GM23338 (cell line): ENCODE results near the gene RIOK1. TPM values are rescaled to one million over a fixed set of nuclear protein-coding genes. Genes with fewer than 3 reads are reported as not detected.

Experiments
- ATAC-seq: fragments of 200-7000 bp; cut with Tn5 transposase; 3 replicates; pipeline ENCODE4 v1.9.1; 2020
- DNase-seq: peaks from one replicate; pipeline ENCODE4 v3.0.0-alpha.2; 2015; ENCODE audit warnings: low spot score
- H2AFZ ChIP-seq: fragments of 200-600 bp; sonication (generic); 2 replicates; pipeline ENCODE4 v1.8.0; 2016; ENCODE audit warnings: antibody characterized with exemption, mild to moderate bottlenecking, moderate library complexity
- H3F3A ChIP-seq: fragments of 200-600 bp; sonication (generic); replicated peaks from 2 replicates; pipeline ENCODE4 v1.8.0; 2017; ENCODE audit warnings: antibody characterized with exemption, mixed run types, low read depth
- H3K27ac ChIP-seq: fragments of 200-600 bp; sonication (generic); 2 replicates; pipeline ENCODE4 v1.6.1; 2016; ENCODE audit warnings: low read depth
- H3K27me3 ChIP-seq: fragments of 200-600 bp; sonication (generic); 2 replicates; pipeline ENCODE4 v1.8.0; 2016; ENCODE audit warnings: mild to moderate bottlenecking, mixed run types, moderate library complexity; ENCODE audit not compliant: insufficient read depth
- H3K36me3 ChIP-seq: fragments of 200-600 bp; sonication (generic); 2 replicates; pipeline ENCODE4 v1.8.0; 2016; ENCODE audit warnings: mild to moderate bottlenecking; ENCODE audit not compliant: insufficient read depth
- H3K4me1 ChIP-seq: fragments of 200-600 bp; sonication (generic); 2 replicates; pipeline ENCODE4 v1.8.0; 2016; ENCODE audit warnings: mild to moderate bottlenecking, moderate library complexity; ENCODE audit not compliant: insufficient read depth
- H3K4me2 ChIP-seq: fragments of 200-600 bp; sonication (generic); 2 replicates; pipeline ENCODE4 v1.7.1; 2017; ENCODE audit warnings: mixed run types
- H3K4me3 ChIP-seq: fragments of 200-600 bp; sonication (generic); 2 replicates; pipeline ENCODE4 v1.6.1; 2016; ENCODE audit warnings: mixed run types
- H3K79me2 ChIP-seq: fragments of 200-600 bp; sonication (generic); replicated peaks from 2 replicates; pipeline ENCODE4 v1.8.0; 2017; ENCODE audit warnings: mild to moderate bottlenecking; ENCODE audit not compliant: insufficient read depth
- H3K9me2 ChIP-seq: fragments of 200-600 bp; sonication (generic); 2 replicates; pipeline ENCODE4 v1.8.0; 2017; ENCODE audit not compliant: insufficient read depth
- H4K20me1 ChIP-seq: fragments of 200-600 bp; sonication (generic); replicated peaks from 2 replicates; pipeline ENCODE4 v1.8.0; 2017; ENCODE audit warnings: mild to moderate bottlenecking; ENCODE audit not compliant: insufficient read depth
- H3K27ac Mint-ChIP-seq: 2 replicates; pipeline ENCODE4 v1.8.0; 2020; ENCODE audit warnings: inconsistent platforms, mild to moderate bottlenecking, moderate library complexity, mixed read lengths
- H3K27me3 Mint-ChIP-seq: 3 replicates; pipeline ENCODE4 v1.8.0; 2022; ENCODE audit warnings: low read depth, mild to moderate bottlenecking, moderate library complexity, mixed read lengths, inconsistent platforms; ENCODE audit not compliant: insufficient read depth, poor library complexity
- H3K36me3 Mint-ChIP-seq: 3 replicates; pipeline ENCODE4 v1.8.0; 2021; ENCODE audit warnings: low read depth, mild to moderate bottlenecking, inconsistent platforms, moderate library complexity, mixed read lengths
- H3K4me1 Mint-ChIP-seq: 3 replicates; pipeline ENCODE4 v1.8.0; 2020; ENCODE audit warnings: mild to moderate bottlenecking, inconsistent platforms, mixed read lengths
- H3K4me3 Mint-ChIP-seq: 3 replicates; pipeline ENCODE4 v1.8.0; 2021; ENCODE audit warnings: moderate library complexity, mild to moderate bottlenecking, inconsistent platforms, mixed read lengths
- H3K9me3 Mint-ChIP-seq: 3 replicates; pipeline ENCODE4 v1.8.0; 2020; ENCODE audit warnings: moderate library complexity, mild to moderate bottlenecking, inconsistent platforms, mixed read lengths
- CREB1 ChIP-seq: fragments of 250-450 bp; sonication (Bioruptor Pico); IDR thresholded peaks from 2 replicates; pipeline ENCODE4 v1.5.0; 2020; ENCODE audit warnings: low read depth, mild to moderate bottlenecking, moderate library complexity
- EZH2 ChIP-seq: fragments of 200-600 bp; sonication (generic); IDR thresholded peaks from one replicate; pipeline ENCODE4 v1.8.0; 2017; ENCODE audit warnings: antibody characterized with exemption, mild to moderate bottlenecking, low read depth; ENCODE audit not compliant: unreplicated experiment
- EZH2phosphoT487 ChIP-seq: fragments of 200-600 bp; sonication (generic); IDR thresholded peaks from one replicate; pipeline ENCODE4 v1.8.1; 2018; ENCODE audit warnings: antibody characterized with exemption; ENCODE audit not compliant: unreplicated experiment
- JUNB ChIP-seq: IDR thresholded peaks from one replicate; pipeline ENCODE4 v1.6.1; 2016; ENCODE audit warnings: antibody characterized with exemption; ENCODE audit not compliant: unreplicated experiment
- NANOG ChIP-seq: IDR thresholded peaks from 2 replicates; pipeline ENCODE4 v1.6.1; 2016; ENCODE audit warnings: antibody characterized with exemption, borderline replicate concordance
- POLR2AphosphoS5 ChIP-seq: IDR thresholded peaks from 2 replicates; pipeline ENCODE4 v1.6.1; 2016; ENCODE audit warnings: antibody characterized with exemption, low read depth
- REST ChIP-seq: IDR thresholded peaks from one replicate; pipeline ENCODE4 v1.6.1; 2018; ENCODE audit warnings: antibody characterized with exemption; ENCODE audit not compliant: unreplicated experiment
- STAT1 ChIP-seq: IDR thresholded peaks from one replicate; pipeline ENCODE4 v1.6.1; 2016; ENCODE audit warnings: antibody characterized with exemption; ENCODE audit not compliant: unreplicated experiment
- ZNF114 ChIP-seq: fragments of 250-450 bp; sonication (Bioruptor Pico); IDR thresholded peaks from 2 replicates; pipeline ENCODE4 v1.5.0; 2020; ENCODE audit warnings: mild to moderate bottlenecking, moderate library complexity
- ZNF331 ChIP-seq: fragments of 250-450 bp; sonication (Bioruptor Pico); IDR thresholded peaks from 2 replicates; pipeline ENCODE4 v1.5.0; 2020; ENCODE audit warnings: low read depth, mild to moderate bottlenecking, moderate library complexity
- polyA plus RNA-seq: library from polyadenylated mRNA; unstranded; fragments of >200 nt; fragmentation: Nextera tagmentation; extraction: Ambion mirVana; gene quantifications from 2 replicates; pipeline ENCODE4 v1.2.1, GENCODE V29; 2016
- total RNA-seq: library from RNA; depleted of rRNA; stranded (reverse); fragments of >200 nt; shearing (Covaris generic); gene quantifications from 2 replicates; pipeline ENCODE4 v1.2.3, GENCODE V29; 2014
- TF ChIP-seq, protein P1 (sequence below): IDR thresholded peaks from 2 replicates; pipeline ENCODE4 v1.6.1; 2016; ENCODE audit warnings: antibody characterized with exemption
- TF ChIP-seq, protein P2 (sequence below), 2 experiments: fragments of 200-600 bp in 1 of 2; sonication (generic) in 1 of 2; conservative IDR thresholded peaks; 2 replicates each; pipeline versions ENCODE4 v1.5.1 to v1.6.1; 2016 to 2017; ENCODE audit warnings: antibody characterized with exemption in 2 of 2, low read depth in 2 of 2, mild to moderate bottlenecking in 2 of 2, moderate library complexity in 1 of 2

Gene RIOK1
- total and polyA plus RNA-seq, 2 experiments from 2014 or later = 15.5 to 34.3 TPM

DNA sequence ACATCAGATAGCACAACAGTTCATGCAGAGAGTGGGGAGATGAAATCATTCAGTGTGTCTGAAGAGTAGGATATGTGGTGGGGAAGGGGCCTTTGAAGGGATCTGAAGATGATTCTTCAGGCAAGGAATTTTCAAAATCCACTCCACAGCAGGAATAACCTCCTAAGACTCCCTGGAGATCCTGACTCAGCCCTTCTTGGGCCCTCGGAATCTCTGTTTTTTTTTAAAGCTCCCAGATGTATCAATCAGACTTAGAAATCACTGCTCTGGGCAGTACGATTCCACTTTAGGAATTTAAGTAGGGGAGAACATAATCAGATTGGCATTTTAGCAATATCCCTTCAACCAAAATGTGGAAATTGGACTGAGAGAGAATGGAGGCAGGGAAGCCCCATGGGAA, 55.5 kb downstream of the RIOK1 start:
- H3K4me2 ChIP-seq = no peak overlapping the region
- no peak overlapping the region for H3K4me3 Mint-ChIP-seq
- no peak overlapping the region for H3K27ac Mint-ChIP-seq
- H3K27me3 Mint-ChIP-seq = no peaks in the 10 kb centered on the region
- H3K4me1 Mint-ChIP-seq = peaks cover 14% of the 10 kb centered on the region
- H3F3A ChIP-seq = no peaks in the 10 kb centered on the region
- peaks cover 4% of the 10 kb centered on the region; the same call in 2 of the 3 replicates for H3K9me3 Mint-ChIP-seq
- H3K79me2 ChIP-seq = no peaks in the 10 kb centered on the region
- H2AFZ ChIP-seq = no peak overlapping the region
- H3K4me1 ChIP-seq = no peaks in the 10 kb centered on the region; the same call in 1 of the 2 replicates
- no peak overlapping the region for H3K27ac ChIP-seq
- H3K9me2 ChIP-seq = no peaks in the 10 kb centered on the region
- H3K36me3 ChIP-seq = no peaks in the 10 kb centered on the region
- no peak for TF ChIP-seq ZNF114 (CRISPR knock-in tag)
- no peak for TF ChIP-seq NANOG
- TF ChIP-seq, protein P1, sequence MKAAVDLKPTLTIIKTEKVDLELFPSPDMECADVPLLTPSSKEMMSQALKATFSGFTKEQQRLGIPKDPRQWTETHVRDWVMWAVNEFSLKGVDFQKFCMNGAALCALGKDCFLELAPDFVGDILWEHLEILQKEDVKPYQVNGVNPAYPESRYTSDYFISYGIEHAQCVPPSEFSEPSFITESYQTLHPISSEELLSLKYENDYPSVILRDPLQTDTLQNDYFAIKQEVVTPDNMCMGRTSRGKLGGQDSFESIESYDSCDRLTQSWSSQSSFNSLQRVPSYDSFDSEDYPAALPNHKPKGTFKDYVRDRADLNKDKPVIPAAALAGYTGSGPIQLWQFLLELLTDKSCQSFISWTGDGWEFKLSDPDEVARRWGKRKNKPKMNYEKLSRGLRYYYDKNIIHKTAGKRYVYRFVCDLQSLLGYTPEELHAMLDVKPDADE = no peak
- no peak for TF ChIP-seq EZH2
- no peak for TF ChIP-seq CREB1 (CRISPR knock-in tag)
- DNase-seq (no peak), ATAC-seq (no peak)
- H3K36me3 Mint-ChIP-seq = no peaks in the 10 kb centered on the region
- no peak overlapping the region for H3K4me3 ChIP-seq
- no peaks in the 10 kb centered on the region for H3K27me3 ChIP-seq
- no peaks in the 10 kb centered on the region for H4K20me1 ChIP-seq

- peak overlapping the region; percentile 28; the same call in 1 of the 2 replicates for H2AFZ ChIP-seq
- no peaks in the 10 kb centered on the region for H3K9me2 ChIP-seq
- no peaks in the 10 kb centered on the region for H3K36me3 ChIP-seq
- H3K4me3 ChIP-seq = no peak overlapping the region
- H3K36me3 Mint-ChIP-seq = no peaks in the 10 kb centered on the region
- DNase-seq (no peak), ATAC-seq (no peak)
- no peak overlapping the region for H3K4me2 ChIP-seq
- H4K20me1 ChIP-seq = no peaks in the 10 kb centered on the region
- H3K27ac ChIP-seq = no peak overlapping the region
- H3K4me1 ChIP-seq = no peaks in the 10 kb centered on the region; the same call in 1 of the 2 replicates
- H3F3A ChIP-seq = no peaks in the 10 kb centered on the region
- no peaks in the 10 kb centered on the region for H3K27me3 ChIP-seq
- H3K4me3 Mint-ChIP-seq = no peak overlapping the region
- peaks cover 14% of the 10 kb centered on the region for H3K4me1 Mint-ChIP-seq
- H3K9me3 Mint-ChIP-seq = peaks cover 4% of the 10 kb centered on the region; the same call in 2 of the 3 replicates
- H3K79me2 ChIP-seq = no peaks in the 10 kb centered on the region
- H3K27ac Mint-ChIP-seq = no peak overlapping the region
- H3K27me3 Mint-ChIP-seq = no peaks in the 10 kb centered on the region
- TF ChIP-seq STAT1 = no peak
- no peak for TF ChIP-seq NANOG
- TF ChIP-seq, protein P2, sequence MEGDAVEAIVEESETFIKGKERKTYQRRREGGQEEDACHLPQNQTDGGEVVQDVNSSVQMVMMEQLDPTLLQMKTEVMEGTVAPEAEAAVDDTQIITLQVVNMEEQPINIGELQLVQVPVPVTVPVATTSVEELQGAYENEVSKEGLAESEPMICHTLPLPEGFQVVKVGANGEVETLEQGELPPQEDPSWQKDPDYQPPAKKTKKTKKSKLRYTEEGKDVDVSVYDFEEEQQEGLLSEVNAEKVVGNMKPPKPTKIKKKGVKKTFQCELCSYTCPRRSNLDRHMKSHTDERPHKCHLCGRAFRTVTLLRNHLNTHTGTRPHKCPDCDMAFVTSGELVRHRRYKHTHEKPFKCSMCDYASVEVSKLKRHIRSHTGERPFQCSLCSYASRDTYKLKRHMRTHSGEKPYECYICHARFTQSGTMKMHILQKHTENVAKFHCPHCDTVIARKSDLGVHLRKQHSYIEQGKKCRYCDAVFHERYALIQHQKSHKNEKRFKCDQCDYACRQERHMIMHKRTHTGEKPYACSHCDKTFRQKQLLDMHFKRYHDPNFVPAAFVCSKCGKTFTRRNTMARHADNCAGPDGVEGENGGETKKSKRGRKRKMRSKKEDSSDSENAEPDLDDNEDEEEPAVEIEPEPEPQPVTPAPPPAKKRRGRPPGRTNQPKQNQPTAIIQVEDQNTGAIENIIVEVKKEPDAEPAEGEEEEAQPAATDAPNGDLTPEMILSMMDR (conservative IDR thresholded peaks at IDR 0.05; ENCODE audit: low read depth in 2 of 2) = no peak
- no peak for TF ChIP-seq ZNF331 (CRISPR knock-in tag)
- no peak for TF ChIP-seq REST
- TF ChIP-seq JUNB = no peak
- no peak for TF ChIP-seq ZNF114 (CRISPR knock-in tag)
- no peak for TF ChIP-seq CREB1 (CRISPR knock-in tag)
- TF ChIP-seq EZH2phosphoT487 = no peak
- TF ChIP-seq POLR2AphosphoS5 = no peak
Observed at GRCh38 chr6:7445885-7446461, 56.4 kb downstream of the RIOK1 start.
